Large intestine (tissue), 3 donors: ENCODE data around the gene TNRC18. TPM values are rescaled to one million over a fixed set of nuclear protein-coding genes. Genes with fewer than 3 reads are reported as not detected.

Experiments used
- DNase-seq, 2 donors: peaks; one replicate each; pipeline versions ENCODE4 v3.0.0 to v3.0.0-alpha.2; 2013
- H3K27ac ChIP-seq: one replicate; pipeline ENCODE4 v1.5.1; 2013; ENCODE audit warnings: low read length
- H3K27me3 ChIP-seq: 2 replicates; pipeline ENCODE4 v1.6.1; 2013; ENCODE audit warnings: low read length; ENCODE audit not compliant: control insufficient read depth, insufficient read depth
- H3K36me3 ChIP-seq: 2 replicates; pipeline ENCODE4 v1.6.1; 2013; ENCODE audit warnings: low read length; ENCODE audit not compliant: control insufficient read depth, insufficient read depth
- H3K4me1 ChIP-seq: one replicate; pipeline ENCODE4 v1.6.1; 2013; ENCODE audit warnings: low read length; ENCODE audit not compliant: control insufficient read depth, insufficient read depth
- H3K4me3 ChIP-seq: one replicate; pipeline ENCODE4 v1.5.1; 2013; ENCODE audit warnings: low read length
- H3K9me3 ChIP-seq: one replicate; pipeline ENCODE4 v1.6.1; 2013; ENCODE audit warnings: mild to moderate bottlenecking, low read depth, low read length, moderate library complexity; ENCODE audit not compliant: control insufficient read depth
- WGBS: methylation state at CpG from one replicate; pipeline ENCODE4 v1.1.5; 2013; ENCODE audit warnings: low lambda C conversion rate; ENCODE audit not compliant: insufficient coverage; 5-methylcytosine and 5-hydroxymethylcytosine counted together
- polyA plus RNA-seq: library from polyadenylated mRNA; unstranded; fragments of 120-200 nt; gene quantifications from one replicate; pipeline ENCODE4 v1.2.1, GENCODE V29; 2013

Gene TNRC18
- polyA plus RNA-seq, 1 donor = 78.4 TPM

DNA sequence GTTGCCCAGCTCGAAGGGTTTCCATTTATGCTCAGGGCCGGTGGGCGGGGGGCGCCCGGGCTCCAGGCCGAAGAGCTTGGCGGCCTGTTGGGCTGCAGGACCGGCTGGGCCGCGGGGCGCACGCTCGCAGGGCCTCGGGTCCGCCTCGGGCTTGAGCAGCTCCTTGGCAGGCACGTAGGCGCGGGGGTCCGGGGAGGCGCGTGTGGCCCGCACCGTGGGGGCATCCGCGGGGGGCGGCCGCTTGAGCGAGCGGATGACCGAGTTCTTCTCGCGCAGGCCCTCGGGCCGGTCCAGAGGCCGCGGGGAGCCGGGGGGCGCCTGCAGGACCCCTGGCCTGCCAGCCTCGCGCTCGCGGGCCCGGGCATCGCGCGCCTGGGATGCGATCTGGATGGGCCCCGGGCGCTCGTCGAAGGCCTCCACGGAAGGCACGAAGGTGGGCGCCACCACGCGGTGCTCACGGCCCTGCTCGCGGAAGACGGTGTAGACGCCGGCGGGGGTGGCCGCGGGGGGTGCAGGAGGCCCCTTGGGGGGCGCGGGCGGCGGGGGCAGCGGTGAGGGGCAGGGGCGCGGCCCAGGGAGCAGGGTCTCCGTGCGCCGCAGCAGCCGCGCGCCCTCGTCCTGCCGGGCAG, 35.2 kb downstream of the TNRC18 start:
- WGBS = no CpG with 5 or more reads among the region's 81 CpGs
- H3K27ac ChIP-seq = no peak overlapping the region
- H3K4me3 ChIP-seq = no peak overlapping the region
- H3K27me3 ChIP-seq = no peaks in the 10 kb centered on the region
- no peak for DNase-seq
- H3K9me3 ChIP-seq = peaks cover 2% of the 10 kb centered on the region
- peaks cover 65% of the 10 kb centered on the region for H3K36me3 ChIP-seq
- H3K4me1 ChIP-seq = no peaks in the 10 kb centered on the region

DNA sequence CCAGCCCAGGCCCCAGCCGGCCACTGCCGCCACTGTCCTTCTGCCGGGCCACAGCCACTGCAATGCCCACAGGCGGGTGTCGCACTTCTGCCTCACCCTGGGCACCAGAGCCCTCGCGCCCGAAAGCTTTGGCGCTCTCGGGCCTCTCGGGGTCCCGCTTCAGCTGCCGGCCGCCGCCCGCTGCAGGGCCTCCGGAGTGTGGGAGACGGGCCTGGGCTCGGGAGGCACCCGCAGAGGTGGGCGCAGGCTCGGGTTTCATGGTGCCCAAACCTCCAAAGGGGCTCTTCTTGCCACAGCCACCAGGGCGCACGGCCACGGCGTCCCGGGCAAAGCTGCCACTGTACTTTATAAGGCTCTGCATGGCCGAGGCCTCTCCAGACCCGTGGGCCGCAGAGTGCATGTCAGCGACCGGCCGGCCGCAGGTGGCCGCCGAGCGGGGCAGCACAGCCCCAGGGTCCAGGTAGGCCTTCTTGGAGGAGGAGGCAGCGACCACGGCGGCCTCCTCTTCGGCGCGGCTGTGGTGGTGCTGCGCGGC, 35.9 kb downstream of the TNRC18 start:
- no peak overlapping the region for H3K27ac ChIP-seq
- no CpG with 5 or more reads among the region's 45 CpGs for WGBS
- no peak for DNase-seq
- H3K27me3 ChIP-seq = no peaks in the 10 kb centered on the region
- peaks cover 2% of the 10 kb centered on the region for H3K9me3 ChIP-seq
- H3K36me3 ChIP-seq = peaks cover 60% of the 10 kb centered on the region
- H3K4me3 ChIP-seq = no peak overlapping the region
- H3K4me1 ChIP-seq = peaks cover 2% of the 10 kb centered on the region

DNA sequence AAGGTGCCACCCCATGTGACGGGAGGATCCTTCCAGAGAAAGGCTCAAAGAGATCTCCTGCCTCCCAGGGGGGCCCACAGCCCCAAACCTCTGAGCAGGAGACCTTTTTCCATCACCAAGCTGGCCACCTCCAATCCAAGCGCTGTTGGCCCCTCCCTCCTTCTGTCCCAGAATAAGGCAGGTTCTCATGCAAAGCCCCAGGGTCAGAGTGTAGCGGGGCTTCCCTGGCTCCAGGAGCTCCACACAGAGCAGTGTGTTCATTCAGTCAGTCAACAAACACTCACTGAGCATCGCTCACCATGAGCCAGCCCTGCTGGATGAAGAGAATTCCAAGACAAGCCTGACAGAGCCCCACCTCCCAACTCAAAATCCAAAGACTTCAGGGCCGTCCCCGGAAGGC, 39.0 kb downstream of the TNRC18 start:
- H3K27ac ChIP-seq = no peak overlapping the region
- peaks cover 11% of the 10 kb centered on the region for H3K4me1 ChIP-seq
- peaks cover 45% of the 10 kb centered on the region for H3K36me3 ChIP-seq
- no peak overlapping the region for H3K4me3 ChIP-seq
- H3K9me3 ChIP-seq = peaks cover 2% of the 10 kb centered on the region
- WGBS = no CpG with 5 or more reads among the region's 6 CpGs
- no peak for DNase-seq
- no peaks in the 10 kb centered on the region for H3K27me3 ChIP-seq

DNA sequence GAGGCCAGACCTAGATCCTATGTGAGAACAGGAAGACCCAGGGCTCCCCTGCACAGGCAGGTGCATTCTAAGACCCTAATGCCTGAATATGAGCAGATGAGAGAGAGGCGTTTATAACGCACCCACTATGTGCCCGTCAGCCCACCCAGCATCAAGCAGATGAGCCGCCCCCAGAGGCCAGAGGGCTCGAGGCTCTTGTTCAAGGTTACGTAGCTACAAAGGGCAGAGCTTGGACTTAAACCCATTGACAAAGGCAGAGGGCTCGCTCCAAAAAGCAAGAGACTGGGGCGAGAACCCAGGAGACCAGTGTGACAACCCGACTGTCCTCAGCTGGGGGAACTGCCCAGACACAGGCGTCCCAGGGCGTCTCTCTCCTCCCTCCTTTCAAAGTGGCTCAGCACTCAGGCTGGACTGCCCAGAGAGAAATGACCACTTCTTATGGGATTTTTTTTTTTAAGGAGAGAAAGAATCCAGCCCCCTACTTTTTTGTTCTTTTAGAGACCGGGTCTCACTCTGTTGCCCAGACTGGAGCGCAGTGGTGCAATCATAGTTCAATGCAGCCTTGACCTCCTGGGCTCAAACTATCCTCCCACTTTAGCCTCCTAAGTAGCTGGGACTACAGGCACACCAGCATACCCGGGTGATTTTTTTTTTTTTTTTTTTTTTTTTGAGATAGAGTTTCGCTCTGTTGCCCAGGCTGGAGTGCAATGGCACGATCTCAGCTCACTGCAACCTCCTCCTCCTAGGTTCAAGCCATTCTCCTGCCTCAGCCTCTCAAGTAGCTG, 40.1 kb downstream of the TNRC18 start:
- H3K27ac ChIP-seq = no peak overlapping the region
- H3K9me3 ChIP-seq = peaks cover 2% of the 10 kb centered on the region
- no peaks in the 10 kb centered on the region for H3K27me3 ChIP-seq
- no peak overlapping the region for H3K4me3 ChIP-seq
- H3K4me1 ChIP-seq = peaks cover 11% of the 10 kb centered on the region
- no peak for DNase-seq
- no CpG with 5 or more reads among the region's 16 CpGs for WGBS
- peaks cover 47% of the 10 kb centered on the region for H3K36me3 ChIP-seq

DNA sequence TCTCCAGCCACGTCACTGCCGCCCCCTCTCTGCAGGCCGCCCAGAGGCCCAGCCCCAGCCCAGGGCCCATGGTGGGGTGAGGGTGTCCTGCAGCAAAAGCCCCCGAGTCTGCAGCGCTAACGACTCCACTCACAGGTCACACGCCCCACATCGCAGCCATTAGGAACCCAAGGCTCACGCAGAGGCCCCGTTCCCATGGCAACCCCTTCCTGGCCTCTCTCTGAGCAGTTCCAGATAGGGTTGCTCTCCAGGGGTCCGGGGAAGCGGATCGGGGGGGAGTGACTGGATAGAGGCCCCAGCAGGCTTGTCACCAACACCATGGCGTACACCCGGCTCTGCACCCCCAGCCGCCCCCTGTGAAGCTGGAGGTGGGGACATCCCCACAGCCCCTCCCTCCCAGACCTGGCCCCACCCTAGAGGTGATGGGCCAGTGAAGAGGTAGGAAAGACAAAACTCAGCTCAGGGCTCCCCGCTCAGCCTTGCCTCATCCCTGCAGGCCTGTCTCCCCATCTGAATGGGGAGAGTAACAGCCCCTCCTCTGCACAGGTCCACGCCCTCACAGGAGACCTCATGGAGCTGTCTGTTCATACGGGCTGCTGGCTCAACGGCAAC, 41.2 kb downstream of the TNRC18 start:
- Histone ChIP-seq H3K27ac (no peak overlapping the region), H3K36me3 (peaks cover 48% of the 10 kb centered on the region), H3K9me3 (no peaks in the 10 kb centered on the region), H3K4me1 (peaks cover 11% of the 10 kb centered on the region), H3K4me3 (no peak overlapping the region), H3K27me3 (no peaks in the 10 kb centered on the region)
- WGBS = no CpG with 5 or more reads among the region's 20 CpGs
- peak; percentile 15 to 39 for DNase-seq

DNA sequence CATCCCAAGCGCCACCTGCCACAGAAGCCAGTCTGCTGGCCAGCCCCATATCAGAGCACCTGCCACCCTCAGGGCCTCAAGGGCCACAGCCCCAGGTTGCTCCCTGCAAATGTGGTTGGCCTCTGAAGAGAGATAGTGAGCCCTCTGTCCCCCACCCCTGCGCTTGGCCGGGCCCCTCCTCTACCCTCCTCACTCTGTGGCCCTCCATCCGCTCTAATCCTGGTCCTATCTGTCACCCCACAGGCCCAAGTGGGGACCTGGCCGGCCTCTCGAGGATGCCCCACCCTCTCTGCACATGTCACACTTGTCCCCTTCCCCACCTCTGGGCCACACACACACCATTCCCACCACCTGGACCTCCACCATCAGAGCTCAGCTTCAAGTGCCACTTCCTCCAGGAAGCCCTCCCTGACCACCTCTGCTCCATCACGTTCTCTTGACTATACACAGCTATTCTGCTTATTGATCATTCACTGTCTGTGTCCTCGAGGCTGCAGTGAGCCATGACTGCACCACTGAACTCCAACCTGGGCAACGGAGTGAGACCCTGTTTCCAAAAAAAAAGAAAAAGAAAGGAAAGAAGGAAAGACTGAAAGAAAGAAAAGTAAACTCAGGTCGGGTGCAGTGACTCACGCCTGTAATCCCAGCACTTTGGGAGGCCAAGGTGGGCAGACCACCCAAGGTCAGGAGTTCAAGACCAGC, 42.4 kb downstream of the TNRC18 start:
- no peak for DNase-seq
- H3K9me3 ChIP-seq = no peaks in the 10 kb centered on the region
- H3K27me3 ChIP-seq = no peaks in the 10 kb centered on the region
- no peak overlapping the region for H3K27ac ChIP-seq
- H3K4me1 ChIP-seq = peaks cover 11% of the 10 kb centered on the region
- WGBS = 73% methylated on average over 4 of the region's 11 CpGs
- H3K4me3 ChIP-seq = no peak overlapping the region
- H3K36me3 ChIP-seq = peaks cover 49% of the 10 kb centered on the region

DNA sequence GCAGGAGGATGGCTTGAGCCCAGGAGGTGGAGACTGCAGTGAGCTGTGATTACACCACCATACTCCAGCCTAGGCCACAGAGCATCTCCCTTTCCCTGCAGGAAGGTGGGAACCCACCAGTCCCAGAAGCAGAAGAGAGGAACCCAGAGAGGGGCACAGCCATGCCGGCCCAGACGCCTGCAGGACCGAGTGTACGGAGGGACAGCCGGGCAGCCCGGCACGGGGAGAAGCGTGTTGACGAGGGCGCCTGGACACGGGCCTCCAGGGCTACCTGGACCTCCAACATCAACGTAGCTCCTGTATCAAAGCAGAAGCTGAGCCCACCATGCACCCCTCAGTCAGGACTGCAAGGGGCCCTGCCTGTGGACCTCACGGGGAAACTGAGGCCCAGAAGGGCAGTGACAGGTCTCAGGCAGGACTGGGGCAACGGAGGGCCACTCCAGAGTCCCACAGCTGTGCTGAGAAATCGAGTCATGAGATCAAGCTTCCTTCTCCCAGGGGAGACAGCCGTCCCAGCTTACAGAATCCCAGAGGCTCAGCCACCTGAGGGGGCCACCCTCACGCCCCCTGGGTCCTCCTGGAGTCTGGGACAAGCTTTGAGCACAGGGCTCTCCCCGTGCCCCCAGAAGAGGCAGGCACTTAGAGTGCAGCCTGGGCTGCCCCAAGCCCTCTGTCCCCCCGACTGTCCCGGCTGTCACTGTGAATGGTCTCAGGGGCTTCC, 43.1 kb downstream of the TNRC18 start:
- peaks cover 11% of the 10 kb centered on the region for H3K4me1 ChIP-seq
- no peak for DNase-seq
- no peak overlapping the region for H3K4me3 ChIP-seq
- no peaks in the 10 kb centered on the region for H3K9me3 ChIP-seq
- WGBS = no CpG with 5 or more reads among the region's 20 CpGs
- peaks cover 55% of the 10 kb centered on the region for H3K36me3 ChIP-seq
- no peaks in the 10 kb centered on the region for H3K27me3 ChIP-seq
- H3K27ac ChIP-seq = no peak overlapping the region

DNA sequence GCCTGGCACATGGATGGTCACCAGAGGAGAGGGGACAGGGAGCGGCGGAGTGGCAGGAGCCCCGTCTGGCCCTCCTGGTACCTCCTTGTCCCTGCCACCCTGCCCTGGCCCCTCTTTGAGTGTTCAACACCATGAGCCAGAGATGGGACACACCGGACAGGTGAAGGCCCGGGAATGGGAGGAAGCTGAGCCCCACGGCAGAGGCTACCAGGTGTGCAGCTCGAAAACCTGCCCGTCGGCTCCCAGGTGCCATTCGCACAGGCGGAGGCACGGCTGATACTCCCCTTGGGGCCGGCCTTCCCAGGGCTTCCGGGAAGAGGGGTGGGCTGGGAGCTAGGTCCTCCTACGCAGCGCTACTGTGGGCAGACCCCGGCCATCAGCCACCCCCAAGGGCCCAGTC, 44.1 kb downstream of the TNRC18 start:
- no peaks in the 10 kb centered on the region for H3K27me3 ChIP-seq
- no peak for DNase-seq
- peaks cover 60% of the 10 kb centered on the region for H3K36me3 ChIP-seq
- peaks cover 11% of the 10 kb centered on the region for H3K4me1 ChIP-seq
- H3K9me3 ChIP-seq = no peaks in the 10 kb centered on the region
- no peak overlapping the region for H3K4me3 ChIP-seq
- no CpG with 5 or more reads among the region's 17 CpGs for WGBS
- no peak overlapping the region for H3K27ac ChIP-seq

DNA sequence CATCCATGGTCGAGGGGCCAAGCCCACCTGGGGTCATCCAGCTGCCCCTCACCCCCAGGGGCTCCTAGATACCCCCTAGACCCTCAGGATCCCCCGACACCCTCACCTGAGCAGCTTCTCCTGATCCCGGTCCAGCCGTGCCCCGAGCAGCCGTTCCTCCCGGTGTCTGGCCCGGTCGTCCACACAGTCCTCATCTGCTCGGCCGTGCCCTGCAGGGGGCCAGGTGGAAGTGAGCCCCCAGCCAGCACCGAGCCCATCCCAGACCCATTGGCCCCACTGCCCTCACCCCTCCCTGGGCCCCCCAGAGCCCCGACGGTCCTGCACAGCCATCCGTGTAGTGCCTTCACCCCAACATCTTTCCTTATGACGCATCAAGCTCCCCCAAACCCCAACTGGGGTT, 45.8 kb downstream of the TNRC18 start:
- no CpG with 5 or more reads among the region's 16 CpGs for WGBS
- no peak for DNase-seq
- Histone ChIP-seq H3K4me1 (peaks cover 9% of the 10 kb centered on the region), H3K27ac (no peak overlapping the region), H3K36me3 (peaks cover 67% of the 10 kb centered on the region), H3K4me3 (no peak overlapping the region), H3K27me3 (no peaks in the 10 kb centered on the region), H3K9me3 (no peaks in the 10 kb centered on the region)
